ENCODE measurements around the gene FAM222B.
A peak's percentile ranks its signal among the peaks of the same experiment; 100 is the strongest.
"Not testable (repeated sequence)": the region's sequence is repeated elsewhere in the genome, so short reads cannot be mapped to it uniquely, and the experiment has no call there.

The FAM222B gene

DNA sequence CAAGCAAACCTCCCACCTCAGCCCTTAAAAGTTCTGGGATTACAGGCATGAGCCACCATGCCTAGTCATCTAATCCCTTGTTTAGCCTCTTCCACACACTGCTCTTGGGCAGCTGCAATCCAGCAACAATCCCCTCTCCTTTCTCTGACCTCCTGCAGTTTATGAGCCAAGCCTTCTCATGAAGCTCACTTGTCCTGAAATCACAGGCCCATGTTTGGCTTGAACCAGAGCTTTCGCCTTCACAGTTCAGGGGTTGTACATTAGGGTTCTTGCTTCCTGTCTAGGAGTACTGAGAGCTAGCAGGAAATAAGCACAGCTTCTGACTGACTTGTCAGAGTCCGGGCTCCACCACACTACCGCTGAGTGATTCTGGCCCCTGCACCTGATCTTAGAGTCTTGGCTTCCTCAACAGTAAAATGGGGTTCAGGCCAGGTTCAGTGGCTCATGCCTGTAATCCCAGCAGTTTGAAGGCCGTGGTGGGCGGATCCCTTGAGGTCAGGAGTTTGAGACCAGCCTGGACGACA is 28.5 kb upstream of the FAM222B start:
- ATAC-seq, result peak; percentile 85 to 87

DNA sequence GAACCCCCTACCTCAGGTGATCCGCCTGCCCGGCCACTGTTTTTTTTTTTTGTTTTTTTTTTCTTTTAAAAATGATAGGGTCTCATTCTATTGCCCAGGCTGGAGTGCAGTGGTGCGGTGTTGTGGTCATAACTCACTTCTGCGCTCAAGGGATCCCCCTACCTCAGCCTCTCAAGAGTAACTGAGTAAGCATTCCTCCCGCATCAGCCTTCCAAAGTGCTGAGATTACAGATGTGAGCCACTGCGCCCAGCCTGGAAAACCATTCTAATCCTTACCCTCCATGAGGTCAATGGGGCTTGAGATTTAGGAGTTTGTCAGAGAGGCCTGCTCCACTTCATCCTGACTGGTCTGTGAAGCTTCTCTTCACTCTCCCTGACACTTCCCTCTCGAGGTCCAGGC is 24.7 kb upstream of the FAM222B start:
- no peak for ATAC-seq

- peak; percentile 25 to 53 for ATAC-seq
Measured at GRCh38 chr17:28865946-28866752, 23.6 kb upstream of the FAM222B start.

GRCh38 chr17:28864991-28865849 is 22.6 kb upstream of the FAM222B start:
- no peak for ATAC-seq

- no peak for ATAC-seq
Measured at GRCh38 chr17:28863953-28864352, 21.4 kb upstream of the FAM222B start.

- ATAC-seq, result no peak
Measured at GRCh38 chr17:28862561-28862960, 20.0 kb upstream of the FAM222B start.

DNA sequence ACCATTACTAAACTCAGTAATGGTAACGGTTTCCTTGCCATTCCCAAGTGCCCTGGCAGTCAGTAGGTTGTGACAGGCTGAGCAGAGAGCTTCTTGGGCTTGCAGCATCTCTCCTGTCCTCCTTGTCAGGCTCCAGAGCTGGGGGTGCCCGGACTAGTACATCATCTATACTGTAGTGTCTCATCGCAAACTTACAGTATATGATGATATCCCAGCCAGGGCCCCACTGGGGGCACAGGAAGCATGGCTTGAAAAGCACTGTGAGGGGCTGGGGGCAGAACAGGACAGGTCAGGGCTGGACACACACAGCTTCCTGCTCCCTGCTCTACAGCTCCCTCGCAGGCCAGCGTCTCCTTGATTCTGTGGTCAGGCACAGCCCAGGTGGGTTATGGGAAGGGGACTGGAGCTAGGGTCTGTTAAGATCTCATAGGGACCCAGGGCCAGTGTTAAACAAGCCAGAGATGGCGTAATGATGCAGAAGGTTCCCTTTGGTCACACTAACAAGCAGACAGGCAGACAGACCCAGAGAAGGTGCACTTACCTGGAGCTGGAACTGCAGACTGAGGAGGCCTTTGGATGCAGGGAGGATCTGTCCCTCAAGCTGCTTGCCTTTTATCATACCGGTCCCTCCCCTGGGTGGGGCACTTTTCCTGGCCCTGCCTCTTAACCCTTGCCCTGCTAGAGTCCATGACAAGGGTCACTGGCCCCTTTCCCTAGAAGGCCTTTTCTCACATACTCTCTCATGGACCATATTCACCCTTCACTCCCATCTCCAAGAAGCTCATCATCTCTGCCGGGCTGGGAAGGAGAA is 19.0 kb upstream of the FAM222B start:
- no peak for ATAC-seq

GRCh38 chr17:28860363-28860808 is 17.8 kb upstream of the FAM222B start:
- ATAC-seq, result no peak

DNA sequence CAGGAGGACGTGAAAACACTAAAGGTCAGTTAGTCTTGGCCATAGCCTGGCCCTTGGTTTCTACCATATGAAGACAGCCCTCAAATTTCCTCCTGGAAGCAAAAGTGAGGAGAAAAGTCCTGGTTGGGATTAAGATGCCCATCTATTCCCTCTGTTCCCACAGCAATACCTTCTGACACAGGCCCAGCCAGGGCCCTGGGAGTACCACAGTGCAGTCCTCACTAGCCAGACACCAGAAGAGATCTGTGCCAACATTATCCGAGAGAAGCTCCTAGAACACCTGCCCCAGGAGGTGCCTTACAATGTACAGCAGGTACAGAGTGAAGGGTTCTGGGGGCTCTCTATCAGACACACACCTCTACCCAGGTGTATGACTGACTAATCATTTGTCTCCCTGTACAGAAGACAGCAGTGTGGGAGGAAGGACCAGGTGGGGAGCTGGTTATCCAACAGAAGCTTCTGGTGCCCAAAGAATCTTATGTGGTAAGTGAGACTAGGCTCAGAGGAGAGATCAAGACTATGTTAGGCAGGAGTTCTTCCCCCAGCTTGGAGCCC is 16.3 kb upstream of the FAM222B start:
- no peak for ATAC-seq

DNA sequence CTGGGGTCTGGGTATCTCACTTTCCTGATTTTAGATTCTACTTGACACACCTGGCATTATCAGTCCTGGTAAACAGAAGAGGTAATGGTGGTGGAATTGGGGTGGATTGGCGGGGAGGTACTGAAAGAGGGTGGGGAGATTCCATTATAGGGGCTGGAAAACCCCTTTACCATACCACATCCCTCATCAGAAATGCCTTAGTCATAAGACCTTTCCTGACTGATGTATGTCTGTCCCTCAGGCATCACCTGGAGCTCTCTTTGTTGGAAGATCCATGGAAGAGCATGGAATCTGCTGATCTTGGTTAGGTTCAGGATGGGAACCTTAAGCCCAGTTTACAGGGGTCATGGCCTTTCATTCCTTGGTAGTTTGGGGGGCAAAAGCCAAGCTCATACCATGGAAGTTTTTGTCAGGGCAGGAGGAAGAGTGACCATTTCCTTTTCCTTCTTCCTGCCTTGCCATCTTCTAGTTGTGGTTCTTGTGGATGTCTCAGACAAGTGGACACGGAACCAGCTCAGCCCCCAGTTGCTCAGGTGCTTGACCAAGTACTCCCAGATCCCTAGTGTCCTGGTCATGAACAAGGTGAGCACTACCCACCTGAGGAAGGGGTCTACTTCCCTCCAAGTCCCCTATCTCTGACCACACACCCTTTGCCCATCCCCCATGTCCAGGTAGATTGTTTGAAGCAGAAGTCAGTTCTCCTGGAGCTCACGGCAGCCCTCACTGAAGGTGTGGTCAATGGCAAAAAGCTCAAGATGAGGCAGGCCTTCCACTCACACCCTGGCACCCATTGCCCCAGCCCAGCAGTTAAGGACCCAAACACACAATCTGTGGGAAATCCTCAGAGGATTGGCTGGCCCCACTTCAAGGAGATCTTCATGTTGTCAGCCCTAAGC is 15.6 kb upstream of the FAM222B start:
- no peak for ATAC-seq

DNA sequence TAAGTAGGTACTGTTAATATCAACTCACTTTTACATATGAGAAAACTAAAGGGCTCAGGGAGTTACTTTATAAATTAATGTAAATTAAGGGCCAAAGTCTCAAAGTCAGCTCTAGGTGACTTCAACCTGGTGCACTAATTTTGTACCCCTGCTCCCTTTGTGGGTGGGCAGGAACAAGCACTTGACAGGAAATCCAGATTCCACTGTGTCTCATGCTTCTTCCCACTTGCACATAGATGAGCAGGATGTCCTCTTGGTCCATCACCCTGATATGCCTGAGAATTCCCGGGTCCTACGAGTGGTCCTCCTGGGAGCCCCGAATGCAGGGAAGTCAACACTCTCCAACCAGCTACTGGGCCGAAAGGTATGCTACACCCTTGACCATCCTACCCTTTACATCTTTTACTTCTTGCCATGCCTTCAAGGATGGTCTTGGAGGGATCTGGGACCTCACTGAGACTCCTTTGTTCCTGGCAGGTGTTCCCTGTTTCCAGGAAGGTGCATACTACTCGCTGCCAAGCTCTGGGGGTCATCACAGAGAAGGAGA is 13.5 kb upstream of the FAM222B start:
- ATAC-seq, result no peak

GRCh38 chr17:28855336-28855679 is 12.7 kb upstream of the FAM222B start:
- no peak for ATAC-seq

- peak; percentile 100 for ATAC-seq
Measured at GRCh38 chr17:28854457-28855335, 12.1 kb upstream of the FAM222B start, which contains the start of gene ERAL1. Gene ERAL1, plus strand, starts transcription at chr17:28855016. Its CDS starts 19 bp downstream, at chr17:28855035.

- ATAC-seq, result no peak
Measured at GRCh38 chr17:28853295-28853694, 10.7 kb upstream of the FAM222B start.

GRCh38 chr17:28849281-28849680 is 6.7 kb upstream of the FAM222B start:
- no peak for ATAC-seq

GRCh38 chr17:28848667-28849066 is 6.1 kb upstream of the FAM222B start:
- peak; percentile 64 to 84 for ATAC-seq

DNA sequence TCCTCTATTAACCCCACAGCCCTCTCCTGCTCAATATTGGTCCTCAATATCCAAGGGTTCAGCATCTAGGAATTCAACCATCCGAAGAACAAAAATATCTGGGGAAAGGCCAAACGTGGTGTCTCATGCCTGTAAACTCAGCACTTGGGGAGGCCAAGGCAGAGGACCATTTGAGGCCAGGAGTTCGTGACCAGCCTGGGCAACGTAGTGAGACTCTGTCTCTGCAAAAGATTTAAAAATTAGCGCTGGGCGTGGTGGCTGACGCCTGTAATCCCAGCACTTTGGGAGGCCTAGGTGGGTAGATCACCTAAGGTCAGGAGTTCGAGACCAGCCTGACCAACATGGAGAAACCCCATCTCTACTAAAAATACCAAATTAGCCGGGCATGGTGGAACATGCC is 4.1 kb upstream of the FAM222B start:
- not testable (repeated sequence) for ATAC-seq

GRCh38 chr17:28846231-28846630 is 3.6 kb upstream of the FAM222B start:
- ATAC-seq, result no peak

- ATAC-seq, result no peak
Measured at GRCh38 chr17:28843816-28844148, 1.2 kb upstream of the FAM222B start.

GRCh38 chr17:28841901-28842281 is 699 bp downstream of the FAM222B start:
- peak; percentile 3 to 7 for ATAC-seq
